Activated naive CD8-positive, alpha-beta T cell treated with anti-CD3 and anti-CD28 coated beads for 36 hours (primary cell): ENCODE measurements around the gene UNC45B. TPM values are rescaled to one million over a fixed set of nuclear protein-coding genes. Genes with fewer than 3 reads are reported as not detected.
A peak's percentile ranks its signal among the peaks of the same experiment; 100 is the strongest.
"Not testable (repeated sequence)": the region's sequence is repeated elsewhere in the genome, so short reads cannot be mapped to it uniquely, and the experiment has no call there.

ENCODE experiments used
- DNase-seq: peaks from one replicate; pipeline ENCODE4 v3.0.0; 2021
- H3K27ac Mint-ChIP-seq: one replicate; pipeline ENCODE4 v1.8.0; 2022; ENCODE audit warnings: mild to moderate bottlenecking, moderate library complexity, mixed read lengths
- H3K27me3 Mint-ChIP-seq: one replicate; pipeline ENCODE4 v1.8.0; 2022; ENCODE audit warnings: mild to moderate bottlenecking, mixed read lengths
- H3K36me3 Mint-ChIP-seq: one replicate; pipeline ENCODE4 v1.8.0; 2021; ENCODE audit warnings: mild to moderate bottlenecking, mixed read lengths
- H3K4me1 Mint-ChIP-seq: one replicate; pipeline ENCODE4 v1.8.0; 2021; ENCODE audit warnings: mixed read lengths
- H3K4me3 Mint-ChIP-seq: one replicate; pipeline ENCODE4 v1.8.0; 2022; ENCODE audit warnings: mild to moderate bottlenecking, moderate library complexity, mixed read lengths
- H3K9me3 Mint-ChIP-seq: one replicate; pipeline ENCODE4 v1.8.0; 2022; ENCODE audit warnings: mixed read lengths
- total RNA-seq, 2 experiments: library from RNA; stranded (reverse); gene quantifications; one replicate each; pipeline ENCODE4 v1.2.3, GENCODE V29; 2021

UNC45B gene
- total RNA-seq, 2 experiments from 2014 or later, result 0.06 to 0.10 TPM

DNA sequence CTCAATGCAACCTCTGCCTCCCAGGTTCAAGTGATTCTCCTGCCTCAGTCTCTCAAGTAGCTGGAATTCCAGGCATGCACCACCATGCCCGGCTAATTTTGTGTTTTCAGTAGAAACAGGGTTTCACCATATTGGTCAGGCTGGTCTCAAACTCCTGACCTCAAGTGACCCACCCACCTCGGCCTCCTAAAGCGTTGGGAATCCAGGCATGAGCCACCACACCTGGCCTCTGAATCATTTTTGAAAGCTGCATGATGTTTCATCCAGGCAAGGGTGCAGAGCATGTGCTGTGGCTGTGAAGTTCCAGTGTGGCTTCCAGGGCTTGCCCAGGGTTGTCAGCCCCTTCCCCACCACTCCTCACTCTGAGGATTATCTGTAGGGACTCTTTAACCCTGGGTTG lies 24.7 kb downstream of the UNC45B start:
- Mint-ChIP-seq H3K27ac (peak overlapping the region; percentile 68), H3K4me1 (peaks cover 46% of the 10 kb centered on the region)
- not testable (repeated sequence) for H3K9me3 Mint-ChIP-seq, DNase-seq, H3K4me3 Mint-ChIP-seq, H3K27me3 Mint-ChIP-seq, H3K36me3 Mint-ChIP-seq

DNA sequence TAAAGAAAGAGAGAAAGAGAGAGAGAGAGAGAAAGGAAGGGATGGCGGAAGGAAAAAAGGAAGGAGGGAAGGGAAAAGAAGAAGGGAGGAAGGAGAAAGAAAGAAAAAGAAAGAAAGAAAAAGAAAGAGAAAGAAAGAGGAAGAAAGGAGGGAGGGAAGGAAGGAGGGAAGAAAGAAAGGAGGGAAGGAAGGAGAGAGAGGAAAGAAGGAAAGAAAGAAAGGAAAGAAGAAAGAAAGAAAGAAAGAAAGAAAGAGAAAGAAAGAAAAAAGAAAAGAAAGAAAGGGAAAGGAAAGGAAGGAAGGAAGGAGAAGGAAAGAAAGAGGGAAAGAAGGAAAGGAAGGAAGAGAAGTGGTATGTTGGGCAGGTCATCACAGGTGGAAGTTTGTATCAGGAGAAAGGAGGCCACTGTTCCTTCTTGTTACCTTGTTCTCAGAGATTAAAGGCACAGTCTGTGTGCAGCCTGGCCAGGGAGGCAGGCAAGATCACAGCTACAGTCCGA lies 27.3 kb downstream of the UNC45B start:
- H3K4me1 Mint-ChIP-seq, result peaks cover 58% of the 10 kb centered on the region
- H3K27ac Mint-ChIP-seq, result no peak overlapping the region
- H3K27me3 Mint-ChIP-seq, result no peaks in the 10 kb centered on the region
- no peak for DNase-seq
- peaks cover 16% of the 10 kb centered on the region for H3K36me3 Mint-ChIP-seq
- H3K9me3 Mint-ChIP-seq, result peaks cover 13% of the 10 kb centered on the region
- no peak overlapping the region for H3K4me3 Mint-ChIP-seq

DNA sequence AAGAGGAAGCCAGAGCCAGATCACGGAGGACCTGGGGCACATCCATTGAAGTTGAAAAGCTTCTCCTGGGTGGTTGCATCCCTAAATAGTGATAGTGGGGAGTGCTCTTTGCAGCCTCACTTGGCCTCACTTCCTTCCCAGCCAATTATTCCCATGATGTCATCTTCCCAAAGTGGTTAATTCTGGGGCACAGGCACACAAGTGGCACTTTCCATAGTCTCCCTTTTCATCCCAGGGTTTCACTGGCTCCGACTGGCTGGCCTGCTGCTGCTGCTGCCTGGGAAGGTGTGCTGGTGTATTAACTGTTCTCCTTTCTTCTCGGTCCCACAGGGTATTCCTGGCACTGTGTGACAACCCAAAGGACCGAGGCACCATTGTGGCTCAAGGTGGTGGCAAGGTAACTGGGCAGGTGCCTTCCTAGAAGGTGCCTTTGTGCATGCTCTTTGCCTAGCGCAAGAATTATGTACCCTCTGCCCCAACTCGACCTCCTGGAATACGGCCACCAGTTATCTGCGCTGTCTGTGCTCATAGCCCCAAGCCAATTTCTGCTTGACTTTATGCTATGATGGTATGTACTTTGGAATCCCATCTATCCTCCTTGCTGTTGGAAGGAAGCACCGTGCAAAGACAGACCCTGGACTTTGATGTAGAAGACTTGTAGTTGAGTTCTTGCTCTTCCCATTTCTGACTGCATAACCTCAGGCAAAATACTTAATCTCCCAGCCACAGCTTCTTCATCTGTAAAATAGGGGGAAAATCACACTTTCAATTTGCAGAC lies 28.2 kb downstream of the UNC45B start:
- H3K9me3 Mint-ChIP-seq, result peaks cover 13% of the 10 kb centered on the region
- H3K4me3 Mint-ChIP-seq, result no peak overlapping the region
- no peaks in the 10 kb centered on the region for H3K27me3 Mint-ChIP-seq
- H3K27ac Mint-ChIP-seq, result peak overlapping the region; percentile 38
- peaks cover 16% of the 10 kb centered on the region for H3K36me3 Mint-ChIP-seq
- H3K4me1 Mint-ChIP-seq, result peaks cover 63% of the 10 kb centered on the region
- no peak for DNase-seq

DNA sequence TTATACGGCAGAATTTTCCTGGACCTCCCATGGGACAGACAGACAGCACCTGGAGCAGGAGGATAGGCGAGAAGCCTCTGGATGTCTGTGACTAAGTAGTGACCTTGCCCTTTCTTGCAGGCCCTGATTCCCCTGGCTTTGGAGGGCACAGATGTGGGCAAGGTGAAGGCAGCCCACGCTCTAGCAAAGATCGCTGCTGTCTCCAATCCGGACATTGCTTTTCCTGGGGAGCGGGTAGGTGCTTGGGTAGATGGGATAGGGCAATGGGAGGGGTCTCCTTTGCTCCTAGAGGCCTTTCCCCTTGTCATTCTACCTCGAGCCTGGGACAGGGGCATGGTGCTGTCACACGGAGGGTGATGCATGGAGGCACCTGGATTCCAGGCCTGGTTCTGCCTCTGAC lies 29.3 kb downstream of the UNC45B start:
- Mint-ChIP-seq H3K4me3 (no peak overlapping the region), H3K27ac (peak overlapping the region; percentile 84), H3K27me3 (no peaks in the 10 kb centered on the region), H3K9me3 (peaks cover 13% of the 10 kb centered on the region), H3K4me1 (peaks cover 60% of the 10 kb centered on the region), H3K36me3 (peaks cover 16% of the 10 kb centered on the region)
- no peak for DNase-seq

DNA sequence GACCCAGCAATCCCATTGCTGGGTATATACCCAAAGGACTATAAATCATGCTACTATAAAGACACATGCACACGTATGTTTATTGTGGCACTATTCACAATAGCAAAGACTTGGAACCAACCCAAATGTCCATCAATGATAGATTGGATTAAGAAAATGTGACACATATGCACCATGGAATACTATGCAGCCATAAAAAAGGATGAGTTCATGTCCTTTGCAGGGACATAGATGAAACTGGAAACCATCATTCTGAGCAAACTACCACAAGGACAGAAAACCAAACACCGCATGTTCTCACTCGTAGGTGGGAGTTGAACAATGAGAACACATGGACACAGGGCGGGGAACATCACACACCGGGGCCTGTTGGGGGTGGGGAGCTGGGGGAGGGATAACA lies 31.8 kb downstream of the UNC45B start:
- DNase-seq, H3K27me3 Mint-ChIP-seq, H3K27ac Mint-ChIP-seq, H3K4me3 Mint-ChIP-seq: not testable (repeated sequence)
- peaks cover 68% of the 10 kb centered on the region for H3K4me1 Mint-ChIP-seq
- peaks cover 16% of the 10 kb centered on the region for H3K36me3 Mint-ChIP-seq
- peaks cover 13% of the 10 kb centered on the region for H3K9me3 Mint-ChIP-seq

DNA sequence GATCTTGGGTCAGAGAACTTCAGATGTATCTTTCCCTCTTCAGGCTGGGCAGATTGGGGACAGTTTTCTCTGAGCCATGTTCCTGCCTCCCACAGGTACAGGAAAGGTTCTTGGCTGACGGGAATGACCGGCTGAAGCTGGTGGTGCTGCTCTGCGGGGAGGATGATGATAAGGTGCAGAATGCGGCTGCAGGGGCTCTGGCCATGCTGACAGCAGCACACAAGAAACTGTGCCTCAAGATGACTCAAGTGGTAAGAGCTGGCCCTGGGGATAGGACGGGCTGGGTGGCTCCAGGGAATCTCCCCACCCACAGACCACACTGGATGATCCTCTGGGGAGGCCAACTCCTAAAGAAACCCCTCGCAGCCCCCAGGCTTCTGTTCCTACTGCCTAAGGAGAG lies 35.7 kb downstream of the UNC45B start:
- peaks cover 7% of the 10 kb centered on the region for H3K9me3 Mint-ChIP-seq
- H3K36me3 Mint-ChIP-seq, result peaks cover 7% of the 10 kb centered on the region
- H3K4me1 Mint-ChIP-seq, result peaks cover 65% of the 10 kb centered on the region
- H3K4me3 Mint-ChIP-seq, result no peak overlapping the region
- peak; percentile 30 for DNase-seq
- H3K27me3 Mint-ChIP-seq, result no peaks in the 10 kb centered on the region
- H3K27ac Mint-ChIP-seq, result no peak overlapping the region

DNA sequence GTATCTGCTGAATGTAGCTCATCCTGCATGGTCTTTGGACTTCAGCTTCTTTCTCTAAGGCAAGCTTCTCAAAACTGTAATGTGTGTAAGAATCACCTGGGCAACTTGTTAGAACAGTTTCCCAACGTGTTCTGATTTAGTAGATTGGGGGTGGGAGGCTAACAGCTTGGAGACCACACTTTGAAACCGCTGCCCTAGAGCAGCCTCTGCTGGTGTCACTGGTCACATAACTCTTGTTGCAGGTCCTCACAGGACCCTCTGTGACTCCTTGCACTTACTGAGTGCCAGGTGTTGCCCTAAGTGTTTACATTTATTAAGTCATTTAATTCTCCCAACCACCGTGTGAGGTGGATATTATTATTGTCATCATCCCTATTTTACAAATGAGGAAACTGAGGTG lies 36.7 kb downstream of the UNC45B start:
- Mint-ChIP-seq H3K36me3 (peaks cover 2% of the 10 kb centered on the region), H3K27ac (no peak overlapping the region), H3K4me1 (peaks cover 72% of the 10 kb centered on the region), H3K27me3 (no peaks in the 10 kb centered on the region), H3K4me3 (no peak overlapping the region), H3K9me3 (peaks cover 2% of the 10 kb centered on the region)
- no peak for DNase-seq

DNA sequence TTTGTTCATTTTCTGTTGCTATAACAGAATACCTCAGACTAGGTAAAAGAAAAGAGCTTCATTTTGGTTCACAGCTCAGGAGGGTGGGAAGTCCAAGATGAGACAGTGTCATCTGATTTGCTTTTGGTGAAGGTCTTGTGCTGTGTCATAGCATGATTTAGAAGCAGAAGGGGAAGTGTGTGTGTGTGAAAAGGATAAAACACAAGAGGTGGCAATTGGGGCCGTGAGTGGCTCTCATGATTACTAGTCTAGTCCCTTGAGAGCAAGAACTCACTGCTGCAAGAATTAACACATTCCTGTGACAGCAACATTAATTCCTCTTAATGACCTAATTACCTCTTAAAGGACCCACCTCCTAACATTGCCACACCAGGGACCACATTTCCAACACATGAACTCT lies 38.2 kb downstream of the UNC45B start:
- no peak for DNase-seq
- no peak overlapping the region for H3K4me3 Mint-ChIP-seq
- H3K36me3 Mint-ChIP-seq, result no peaks in the 10 kb centered on the region
- no peaks in the 10 kb centered on the region for H3K27me3 Mint-ChIP-seq
- peaks cover 70% of the 10 kb centered on the region for H3K4me1 Mint-ChIP-seq
- H3K9me3 Mint-ChIP-seq, result no peaks in the 10 kb centered on the region
- peak overlapping the region; percentile 13 for H3K27ac Mint-ChIP-seq

DNA sequence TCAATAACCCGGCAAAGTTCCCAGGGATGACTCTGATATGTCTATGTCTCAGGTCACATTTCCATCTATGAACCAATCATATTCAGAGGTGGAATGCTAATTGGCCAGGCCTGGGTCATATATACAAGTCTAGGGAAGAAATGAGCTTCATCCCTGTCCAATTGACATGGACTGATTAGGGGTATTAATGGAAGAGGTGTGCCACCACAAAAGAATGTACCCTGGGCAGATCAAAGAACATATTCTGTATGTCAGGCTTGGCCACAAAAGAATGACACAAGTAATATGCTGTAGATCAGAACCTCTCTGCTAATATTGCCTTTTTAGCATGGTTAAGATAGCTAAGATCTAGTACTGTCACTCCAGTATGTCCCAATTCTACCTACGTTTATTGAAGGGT lies 39.9 kb downstream of the UNC45B start:
- Mint-ChIP-seq H3K9me3 (no peaks in the 10 kb centered on the region), H3K4me3 (no peak overlapping the region), H3K27me3 (no peaks in the 10 kb centered on the region), H3K36me3 (peaks cover 3% of the 10 kb centered on the region), H3K27ac (no peak overlapping the region), H3K4me1 (peaks cover 74% of the 10 kb centered on the region)
- no peak for DNase-seq

DNA sequence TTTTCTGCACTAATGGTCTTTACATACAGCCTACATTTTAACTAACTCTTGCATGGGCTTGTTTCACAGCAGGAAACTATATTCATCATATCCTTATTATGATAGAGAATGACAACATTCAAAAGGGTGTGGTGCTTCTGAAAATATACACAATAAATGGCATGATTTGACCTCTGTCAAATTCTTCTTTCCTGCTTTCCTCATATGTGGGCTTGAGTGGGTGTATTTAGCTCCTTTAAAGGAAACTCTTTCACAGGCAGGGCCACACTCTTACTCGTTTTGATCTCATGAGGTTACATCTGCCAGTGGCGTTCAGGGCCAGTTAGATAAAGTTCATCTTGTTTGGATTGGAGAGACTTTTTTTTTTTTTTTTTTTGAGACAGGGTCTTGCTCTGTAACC lies 40.5 kb downstream of the UNC45B start:
- DNase-seq, result no peak
- peak overlapping the region; percentile 57 for H3K27ac Mint-ChIP-seq
- peak overlapping the region; percentile 35 for H3K4me3 Mint-ChIP-seq
- peaks cover 5% of the 10 kb centered on the region for H3K36me3 Mint-ChIP-seq
- H3K9me3 Mint-ChIP-seq, result no peaks in the 10 kb centered on the region
- H3K4me1 Mint-ChIP-seq, result peaks cover 74% of the 10 kb centered on the region
- no peaks in the 10 kb centered on the region for H3K27me3 Mint-ChIP-seq

DNA sequence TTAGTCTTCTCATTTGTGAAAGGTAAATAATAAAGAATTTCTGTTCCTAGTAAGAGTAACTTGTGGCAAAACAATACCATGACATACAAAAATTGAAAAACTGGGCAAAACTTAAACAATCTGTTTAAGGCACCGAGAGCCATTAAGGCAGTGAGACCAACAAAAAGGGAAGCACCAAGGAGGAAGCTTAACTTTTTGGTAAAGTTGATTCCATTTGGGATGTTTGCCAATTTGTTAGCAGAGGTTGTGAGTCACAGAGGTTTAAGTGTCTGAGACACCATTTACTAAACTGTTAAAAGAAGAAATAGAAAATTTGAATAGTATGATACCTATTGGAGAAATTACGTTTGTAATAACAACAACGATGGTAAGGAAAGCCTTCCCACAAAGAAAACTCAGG lies 41.7 kb downstream of the UNC45B start:
- Mint-ChIP-seq H3K9me3 (no peaks in the 10 kb centered on the region), H3K4me1 (peaks cover 67% of the 10 kb centered on the region), H3K36me3 (peaks cover 8% of the 10 kb centered on the region), H3K4me3 (peak overlapping the region; percentile 75), H3K27ac (peak overlapping the region; percentile 84), H3K27me3 (no peaks in the 10 kb centered on the region)
- no peak for DNase-seq

DNA sequence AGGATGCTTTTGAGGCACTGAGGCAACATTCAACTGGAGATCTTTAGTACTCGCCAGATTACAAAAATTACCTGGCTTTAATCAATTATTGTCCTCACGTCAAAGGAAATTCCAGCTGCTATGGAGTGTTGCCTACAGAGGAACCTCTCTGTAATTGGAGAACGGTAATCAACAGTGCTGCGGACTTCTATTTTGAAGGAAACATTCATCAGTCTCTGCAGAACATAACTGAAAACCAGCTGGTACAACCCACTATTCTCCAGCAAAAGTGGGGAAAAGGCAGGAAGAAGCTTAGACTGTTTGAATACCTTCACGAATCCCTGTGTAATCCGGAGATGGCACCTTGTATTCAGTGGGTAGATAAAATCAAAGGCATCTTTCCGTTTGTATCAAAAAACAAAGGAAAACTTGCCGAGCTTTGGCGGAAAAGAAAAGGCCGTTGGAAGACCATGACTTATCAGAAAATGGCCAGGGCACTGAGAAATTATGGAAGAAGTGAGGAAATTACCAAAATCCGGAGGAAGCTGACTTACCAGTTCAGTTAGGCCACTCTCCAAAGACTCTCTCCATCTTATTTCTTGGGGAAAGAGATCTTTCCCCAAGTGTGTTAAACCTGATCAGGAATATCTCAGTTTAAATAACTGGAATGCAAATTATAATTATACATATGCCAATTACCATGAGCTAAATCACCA lies 43.5 kb downstream of the UNC45B start:
- no peak overlapping the region for H3K4me3 Mint-ChIP-seq
- H3K27me3 Mint-ChIP-seq, result no peaks in the 10 kb centered on the region
- H3K27ac Mint-ChIP-seq, result no peak overlapping the region
- H3K4me1 Mint-ChIP-seq, result peaks cover 55% of the 10 kb centered on the region
- H3K36me3 Mint-ChIP-seq, result peaks cover 11% of the 10 kb centered on the region
- DNase-seq, result no peak
- peaks cover 5% of the 10 kb centered on the region for H3K9me3 Mint-ChIP-seq

DNA sequence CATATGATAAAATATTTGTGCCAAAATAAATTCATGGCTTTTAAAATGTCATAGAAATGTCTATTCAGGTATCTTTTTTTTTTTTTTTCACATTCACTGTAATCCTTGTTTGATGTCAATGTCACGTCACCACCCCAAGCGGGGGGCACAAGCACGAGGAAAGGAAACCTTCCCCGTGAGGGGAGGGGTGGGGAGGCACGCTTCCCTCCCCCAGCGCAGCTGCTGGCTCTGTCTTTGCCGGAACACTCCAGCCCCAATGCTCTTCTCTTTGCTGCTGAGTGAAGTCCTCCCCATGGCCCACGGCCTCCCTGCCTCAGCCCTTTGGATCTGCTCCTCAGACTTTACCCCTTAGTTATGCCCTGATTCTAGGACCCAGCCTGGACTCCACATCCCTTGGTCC lies 45.1 kb downstream of the UNC45B start:
- H3K36me3 Mint-ChIP-seq, result peaks cover 16% of the 10 kb centered on the region
- H3K27ac Mint-ChIP-seq, result peak overlapping the region; percentile 88

DNA sequence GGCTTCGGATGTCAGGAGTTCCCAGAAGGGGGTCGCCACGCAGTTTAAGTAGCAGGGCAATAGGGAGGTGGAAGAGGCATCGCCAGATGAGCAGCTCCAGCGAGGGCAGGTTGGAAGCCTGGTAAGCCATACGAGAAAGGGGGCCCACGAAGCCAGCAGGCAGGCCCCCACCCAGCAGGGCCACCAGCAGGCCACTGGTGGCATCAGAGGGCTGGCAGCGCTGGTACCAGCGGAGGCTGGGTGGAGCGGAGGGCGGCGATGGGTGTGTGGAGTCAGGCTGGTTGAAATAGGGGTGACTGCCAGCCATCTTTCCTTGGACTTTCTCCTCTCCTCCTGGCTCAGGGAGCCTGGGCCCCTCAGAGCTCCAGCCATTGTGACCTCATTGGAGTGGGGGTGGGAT lies 46.4 kb downstream of the UNC45B start, which contains the start of gene SLC35G3:
Gene SLC35G3, minus strand, starts transcription at position 393 of the 400 bp plus-strand sequence. Its CDS starts 86 bp downstream, at position 307.
- peak within 1 kb of the TSS; percentile 88 for H3K27ac Mint-ChIP-seq

More for the DNA sequence above, 45.1 kb downstream of the UNC45B start:
- no peaks in the 10 kb centered on the region for H3K27me3 Mint-ChIP-seq
- H3K4me1 Mint-ChIP-seq, result peaks cover 43% of the 10 kb centered on the region
- no peak for DNase-seq
- H3K4me3 Mint-ChIP-seq, result peak overlapping the region; percentile 63
- peaks cover 9% of the 10 kb centered on the region for H3K9me3 Mint-ChIP-seq

DNA sequence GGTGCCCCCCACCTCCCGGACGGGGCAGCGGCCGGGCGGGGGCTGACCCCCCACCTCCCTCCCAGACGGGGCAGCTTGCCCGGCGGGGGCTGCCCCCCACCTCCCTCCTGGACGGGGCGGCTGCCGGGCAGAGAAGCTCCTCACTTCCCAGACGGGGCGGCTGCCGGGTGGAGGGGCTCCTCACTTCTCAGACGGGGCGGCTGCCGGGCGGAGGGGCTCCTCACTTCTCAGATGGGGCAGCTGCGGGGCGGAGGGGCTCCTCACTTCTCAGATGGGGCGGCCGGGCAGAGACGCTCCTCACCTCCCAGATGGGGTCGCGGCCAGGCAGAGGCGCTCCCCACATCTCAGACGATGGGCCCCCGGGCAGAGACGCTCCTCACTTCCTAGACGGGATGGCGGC lies 47.4 kb downstream of the UNC45B start:
- Mint-ChIP-seq H3K9me3 (peaks cover 21% of the 10 kb centered on the region), H3K36me3 (peaks cover 23% of the 10 kb centered on the region), H3K4me1 (peaks cover 24% of the 10 kb centered on the region)
- not testable (repeated sequence) for H3K27me3 Mint-ChIP-seq, H3K4me3 Mint-ChIP-seq, DNase-seq, H3K27ac Mint-ChIP-seq

More for the DNA sequence above, 46.4 kb downstream of the UNC45B start, which contains the start of gene SLC35G3:
- Mint-ChIP-seq H3K4me3 (peak within 1 kb of the TSS; percentile 63), H3K36me3 (peaks cover 16% of the 10 kb centered on the region), H3K9me3 (peaks cover 10% of the 10 kb centered on the region), H3K4me1 (peaks cover 32% of the 10 kb centered on the region)
- H3K27me3 Mint-ChIP-seq, DNase-seq: not testable (repeated sequence)
